Middle frontal gyrus (tissue), 1 donor: ENCODE data around the gene ZNF419.
A peak's percentile ranks its signal among the peaks of the same experiment; 100 is the strongest.
"Not testable (repeated sequence)": the region's sequence is repeated elsewhere in the genome, so short reads cannot be mapped to it uniquely, and the experiment has no call there.

Source experiments
- DNase-seq: peaks from one replicate; pipeline ENCODE4 v3.0.0-alpha.2; 2015; ENCODE audit warnings: low spot score; ENCODE audit errors: extremely low spot score

ZNF419 gene

DNA sequence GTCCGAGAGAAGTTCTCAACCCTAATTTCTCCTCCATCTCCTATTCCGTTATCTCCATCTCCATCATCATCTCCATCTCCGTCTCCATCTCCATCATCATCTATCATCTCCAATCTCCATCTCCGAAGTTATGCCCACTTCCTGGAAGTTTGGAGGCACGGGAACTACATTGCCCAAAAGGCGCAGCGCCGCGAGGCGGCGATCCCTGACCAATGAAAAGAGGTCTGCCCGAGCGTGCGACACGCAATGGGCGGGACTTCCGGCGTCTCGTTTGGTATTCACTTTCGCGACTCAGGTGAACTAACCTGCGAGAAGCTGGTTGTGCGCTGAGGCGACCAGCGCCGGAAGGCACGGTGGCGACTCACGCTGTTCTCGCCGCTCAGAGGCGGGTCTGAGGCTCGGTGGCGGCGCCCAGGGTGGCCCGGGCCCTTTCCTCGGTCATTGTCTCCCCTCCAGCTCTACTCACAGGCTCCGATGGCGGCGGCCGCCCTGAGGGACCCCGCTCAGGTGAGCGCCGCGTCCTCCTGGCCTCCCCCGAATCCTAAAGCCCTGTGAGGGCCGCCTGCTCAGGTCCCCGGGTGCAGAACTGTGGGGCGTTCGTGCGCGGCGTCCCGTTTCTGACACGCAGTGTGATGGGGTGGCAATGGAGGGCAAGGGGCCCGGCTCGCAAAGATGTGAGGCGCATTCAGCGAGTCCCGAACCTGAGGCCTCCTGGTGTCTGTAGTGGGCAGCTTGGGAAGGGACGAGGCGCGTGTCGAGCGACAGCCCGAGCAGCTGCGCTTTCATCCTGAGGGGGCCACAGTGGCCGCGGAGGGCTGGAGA lies at the start of gene ZNF419:
Gene ZNF419, plus strand, starts transcription at position 274 of the 822 bp plus-strand sequence. Its CDS starts 201 bp downstream, at position 475.
- peak; percentile 84 for DNase-seq

DNA sequence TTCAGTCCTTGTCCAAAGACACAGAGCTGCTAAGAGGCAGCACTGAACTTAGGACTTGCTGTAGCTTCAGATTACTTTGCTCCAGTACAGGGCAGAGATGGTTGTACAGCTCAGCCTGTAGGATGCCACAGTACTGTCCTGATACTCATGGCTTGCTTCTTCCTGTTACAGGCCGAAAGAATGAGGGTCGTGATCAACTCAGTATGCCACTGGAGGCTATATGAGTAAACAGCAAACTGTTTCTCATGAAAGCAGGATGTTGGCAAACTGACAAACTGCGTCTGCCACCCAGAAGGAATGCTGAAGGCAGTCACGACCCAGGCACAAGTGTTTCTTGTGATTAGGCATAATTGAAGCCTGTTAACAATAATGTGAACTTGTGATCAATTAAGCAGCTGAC lies 49.6 kb upstream of the ZNF419 start:
- DNase-seq = no peak

DNA sequence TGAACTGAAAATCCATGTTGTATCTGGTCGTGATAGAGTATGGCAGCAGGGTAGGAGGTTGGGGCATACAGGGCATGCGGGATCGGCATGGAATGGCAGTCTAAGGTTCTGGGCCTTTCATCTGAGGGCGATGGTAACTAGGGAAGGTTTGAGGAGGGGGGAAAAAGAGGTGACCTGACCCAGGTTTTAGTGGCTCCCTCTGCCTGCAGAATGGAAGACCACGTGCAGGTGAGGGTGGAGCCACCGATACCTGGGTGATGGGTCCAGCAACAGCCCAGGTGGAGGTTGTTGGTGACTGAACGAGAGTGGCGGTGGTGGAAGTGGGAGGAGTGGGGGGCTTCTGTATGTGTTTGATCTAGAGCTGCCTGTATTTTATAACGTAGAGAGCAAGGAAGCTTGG lies 48.6 kb upstream of the ZNF419 start:
- DNase-seq = no peak

GRCh38 chr19:57441979-57442752 lies 45.4 kb upstream of the ZNF419 start:
- no peak for DNase-seq

DNA sequence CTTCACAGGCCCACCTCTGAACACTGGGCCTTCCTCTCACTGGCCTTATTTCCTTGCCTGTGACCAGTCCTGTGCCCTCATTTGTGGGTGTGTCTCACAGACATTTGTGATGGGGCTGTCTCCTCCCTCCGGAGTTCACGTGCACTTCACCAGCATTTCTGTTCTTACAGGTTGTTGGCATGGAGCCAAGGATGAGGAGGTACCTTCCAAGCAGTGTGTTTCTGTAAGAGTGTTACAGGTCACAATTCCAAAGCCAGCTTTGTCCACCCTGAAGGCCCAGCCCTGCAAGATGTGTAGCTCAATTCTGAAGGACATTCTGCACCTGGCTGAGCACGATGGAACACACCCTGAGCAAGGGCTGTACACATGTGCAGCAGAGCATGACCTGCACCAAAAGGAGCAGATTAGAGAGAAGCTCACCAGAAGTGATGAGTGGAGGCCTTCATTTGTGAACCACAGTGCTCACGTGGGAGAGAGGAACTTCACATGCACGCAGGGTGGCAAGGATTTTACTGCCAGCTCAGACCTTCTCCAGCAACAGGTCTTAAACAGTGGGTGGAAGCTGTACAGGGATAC lies 44.3 kb upstream of the ZNF419 start:
- no peak for DNase-seq

DNA sequence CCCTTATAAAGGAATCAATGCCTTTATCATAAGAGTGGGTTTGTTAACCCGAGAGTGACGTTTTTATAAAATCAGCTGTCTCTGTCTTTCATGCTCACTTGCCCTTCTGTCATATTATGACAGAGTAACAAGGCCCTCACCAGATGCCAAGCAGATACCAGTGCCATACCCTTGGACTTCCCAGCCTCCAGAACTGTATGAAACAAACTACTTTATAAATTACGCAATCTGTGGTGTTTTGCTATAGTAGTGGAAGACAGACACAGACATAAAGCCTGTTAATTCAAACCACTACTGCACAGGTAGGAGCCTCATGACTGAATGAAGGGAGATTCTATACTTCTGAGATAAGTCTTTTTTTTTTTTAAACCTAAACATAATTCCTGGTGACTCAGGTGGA lies 35.2 kb upstream of the ZNF419 start:
- DNase-seq = no peak

DNA sequence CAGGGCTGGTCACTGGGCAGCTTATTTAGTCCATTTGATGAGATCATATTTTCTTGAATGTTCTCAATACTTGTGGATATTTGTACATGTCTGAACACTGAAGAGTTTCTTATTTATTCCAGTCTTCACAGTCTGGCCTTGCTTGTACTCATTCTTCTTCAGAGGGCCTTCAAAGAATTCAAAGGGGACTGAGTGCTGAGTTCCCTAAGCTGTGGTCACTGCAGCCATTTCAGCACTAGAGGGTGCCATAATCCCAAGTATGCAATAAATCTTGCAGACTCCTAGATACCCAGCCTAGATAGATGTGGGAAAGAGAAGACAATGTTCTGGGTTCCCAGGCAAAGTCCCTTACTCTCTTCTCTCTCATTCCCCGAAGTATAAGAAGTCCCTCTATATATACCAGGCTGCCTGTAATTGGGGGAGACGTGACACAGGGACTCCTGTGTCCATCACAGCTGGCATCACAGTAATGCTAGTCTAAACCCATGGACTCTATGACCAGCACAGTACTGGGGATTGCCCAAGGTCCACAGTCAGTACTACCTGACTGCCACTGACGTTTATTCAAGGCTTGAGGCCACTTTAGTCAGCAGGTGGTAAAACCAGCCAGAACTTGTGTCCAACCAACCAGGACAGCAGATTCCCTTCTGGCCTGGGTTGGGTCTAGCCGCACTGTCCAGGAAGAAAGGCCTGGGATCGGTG lies 21.7 kb upstream of the ZNF419 start:
- DNase-seq = no peak

DNA sequence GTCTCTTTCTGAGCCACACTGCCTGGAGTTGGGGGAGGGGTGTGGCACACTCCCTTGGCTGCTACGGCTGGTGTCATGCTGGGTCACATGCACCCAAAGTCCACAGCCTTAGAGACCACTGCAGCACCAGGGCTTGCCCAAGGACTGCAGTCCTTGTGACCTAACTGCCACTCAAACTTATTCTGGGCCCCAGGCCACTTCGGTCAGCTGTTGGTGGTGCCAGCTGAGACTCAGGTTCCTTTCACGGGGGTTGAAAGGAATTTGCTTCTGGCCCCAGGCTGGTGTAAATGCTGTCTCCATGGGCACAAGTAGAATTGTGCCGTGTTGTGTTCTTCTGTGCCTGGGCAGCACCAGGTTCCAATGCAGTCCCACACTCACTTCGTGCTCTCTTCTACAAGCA lies 21.1 kb upstream of the ZNF419 start:
- no peak for DNase-seq

DNA sequence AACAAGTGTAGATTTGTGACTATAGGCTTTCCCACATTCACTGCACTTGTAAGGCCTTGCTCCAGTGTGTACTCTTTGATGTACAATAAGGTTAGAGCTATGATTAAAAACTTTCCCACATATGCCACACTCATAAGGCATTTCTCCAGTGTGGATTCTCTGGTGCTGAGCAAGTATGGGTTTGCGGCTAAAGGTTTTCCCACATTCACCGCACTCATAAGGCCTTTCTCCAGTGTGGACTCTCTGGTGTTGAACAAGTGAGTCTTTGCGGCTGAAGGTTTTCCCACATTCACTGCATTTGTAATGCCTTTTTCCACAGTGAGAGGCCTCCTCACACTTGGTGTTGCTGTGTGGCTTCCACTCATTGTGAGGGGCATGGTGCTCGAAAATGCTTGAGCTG lies 13.9 kb upstream of the ZNF419 start:
- no peak for DNase-seq

GRCh38 chr19:57477191-57478008 lies 10.2 kb upstream of the ZNF419 start, which contains the start of gene ZNF772:
TSS of gene ZNF772 (minus strand) at chr19:57477566. CDS start at chr19:57477309, 257 bp downstream.
- DNase-seq = peak; percentile 93

DNA sequence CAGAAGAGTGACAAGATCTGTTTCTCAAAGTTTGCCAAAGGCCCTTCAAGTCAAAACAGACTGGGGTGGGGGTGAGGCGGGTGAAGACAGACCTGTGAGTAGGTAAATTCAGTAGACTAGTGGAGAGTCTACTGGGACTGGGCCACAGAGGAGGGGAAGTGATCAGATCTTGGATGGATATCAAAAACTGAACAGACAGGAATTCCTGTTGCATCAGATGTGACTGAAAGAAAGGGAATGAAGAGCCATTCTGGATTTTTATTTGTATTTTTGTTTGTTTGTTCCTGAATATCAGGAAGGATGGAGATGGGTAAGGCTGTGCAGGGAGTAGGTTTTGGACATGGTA lies 722 bp downstream of the ZNF419 start:
- not testable (repeated sequence) for DNase-seq

GRCh38 chr19:57499332-57499679 lies 11.8 kb downstream of the ZNF419 start:
- DNase-seq = not testable (repeated sequence)

DNA sequence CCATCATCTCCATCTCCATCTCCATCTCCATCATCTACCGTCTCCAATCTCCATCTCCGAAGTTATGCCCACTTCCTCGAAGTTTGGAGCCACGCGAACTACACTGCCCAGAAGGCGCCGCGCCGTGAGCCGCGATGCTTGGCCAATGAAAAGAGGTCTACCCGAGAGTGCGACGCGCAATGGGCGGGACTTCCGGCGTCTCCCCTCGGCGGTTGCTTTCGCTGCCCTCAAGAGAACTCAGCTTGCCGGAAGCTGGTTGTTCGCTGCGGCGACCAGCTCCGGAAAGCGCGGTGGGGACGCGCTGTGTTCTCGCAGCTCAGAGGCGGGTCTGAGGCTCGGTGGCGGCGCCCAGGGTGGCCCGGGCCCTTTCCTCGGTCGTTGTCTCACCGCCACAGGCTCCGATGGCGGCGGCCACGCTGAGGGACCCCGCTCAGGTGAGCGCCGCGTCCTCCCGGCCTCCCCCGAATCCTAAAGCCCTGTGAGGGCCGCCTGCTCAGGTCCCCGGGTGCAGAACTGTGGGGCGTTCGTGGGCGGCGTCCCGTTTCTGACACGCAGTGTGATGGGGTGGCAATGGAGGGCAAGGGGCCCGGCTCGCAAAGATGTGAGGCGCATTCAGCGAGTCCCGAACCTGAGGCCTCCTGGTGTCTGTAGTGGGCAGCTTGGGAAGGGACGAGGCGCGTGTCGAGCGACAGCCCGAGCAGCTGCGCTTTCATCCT lies 12.3 kb downstream of the ZNF419 start, which contains the start of gene ZNF773:
Gene ZNF773, plus strand, starts transcription at position 259 of the 716 bp plus-strand sequence. Its CDS starts 143 bp downstream, at position 402.
- peak; percentile 87 for DNase-seq

- DNase-seq = not testable (repeated sequence)
Observed at GRCh38 chr19:57500400-57500799, 12.8 kb downstream of the ZNF419 start.

DNA sequence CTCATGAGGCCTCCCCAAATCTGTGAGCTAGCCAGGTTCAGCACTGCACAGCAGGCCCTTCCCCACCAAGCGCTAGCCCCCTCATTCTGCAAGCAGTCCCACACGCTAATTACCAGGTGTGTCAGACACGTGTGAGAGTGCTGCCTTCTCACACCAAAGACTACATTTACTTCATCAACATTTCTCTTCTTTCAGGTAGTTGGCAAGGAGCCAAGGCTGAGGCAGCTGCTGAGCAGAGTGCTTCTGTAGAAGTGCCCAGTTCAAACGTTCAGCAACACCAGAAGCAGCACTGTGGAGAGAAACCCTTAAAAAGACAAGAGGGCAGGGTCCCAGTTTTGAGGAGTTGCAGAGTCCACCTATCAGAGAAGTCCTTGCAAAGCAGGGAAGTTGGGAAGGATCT lies 18.6 kb downstream of the ZNF419 start:
- DNase-seq = no peak

- no peak for DNase-seq
Observed at GRCh38 chr19:57511484-57511883, 23.9 kb downstream of the ZNF419 start.

- no peak for DNase-seq
Observed at GRCh38 chr19:57512845-57513244, 25.3 kb downstream of the ZNF419 start.

- no peak for DNase-seq
Observed at GRCh38 chr19:57515255-57515654, 27.7 kb downstream of the ZNF419 start.

DNA sequence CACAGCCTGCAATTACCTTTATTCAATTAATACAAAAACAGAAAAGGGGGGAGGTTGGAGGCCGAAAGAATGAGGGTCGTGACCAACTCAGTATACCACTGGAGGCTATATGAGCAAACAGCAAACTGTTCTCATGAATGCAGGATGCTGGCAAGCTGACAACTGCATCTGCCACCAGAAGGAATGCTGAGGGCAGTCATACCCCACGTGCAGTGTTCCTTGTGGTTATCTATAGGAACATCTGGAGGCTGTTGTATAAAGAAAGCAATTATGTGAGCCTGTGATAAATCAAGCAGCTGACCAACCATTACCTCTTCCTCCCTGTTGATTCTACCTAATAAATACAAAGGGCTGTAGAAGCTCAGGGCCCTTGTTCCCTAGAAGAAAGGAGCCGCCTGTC lies 30.5 kb downstream of the ZNF419 start:
- DNase-seq = not testable (repeated sequence)
